Retinal pigment epithelial cell (primary cell): ENCODE results near the gene FAM20B.

ENCODE experiments used
- DNase-seq: peaks from one replicate; pipeline ENCODE4 v3.0.0-alpha.2; 2010; ENCODE audit warnings: low read depth
- H3K4me3 ChIP-seq: 2 replicates; pipeline ENCODE4 v1.5.1; 2011; ENCODE audit warnings: mild to moderate bottlenecking, low read length, control low read depth, moderate library complexity
- TF ChIP-seq, protein P1 (sequence below): conservative IDR thresholded peaks from 2 replicates; pipeline ENCODE4 v1.5.1; 2011; ENCODE audit warnings: low read depth, low read length, control low read depth, inconsistent platforms

The FAM20B gene

GRCh38 chr1:179083533-179083932, 57.8 kb downstream of the FAM20B start:
- H3K4me3 ChIP-seq: no peak overlapping the region
- TF ChIP-seq, protein P1, sequence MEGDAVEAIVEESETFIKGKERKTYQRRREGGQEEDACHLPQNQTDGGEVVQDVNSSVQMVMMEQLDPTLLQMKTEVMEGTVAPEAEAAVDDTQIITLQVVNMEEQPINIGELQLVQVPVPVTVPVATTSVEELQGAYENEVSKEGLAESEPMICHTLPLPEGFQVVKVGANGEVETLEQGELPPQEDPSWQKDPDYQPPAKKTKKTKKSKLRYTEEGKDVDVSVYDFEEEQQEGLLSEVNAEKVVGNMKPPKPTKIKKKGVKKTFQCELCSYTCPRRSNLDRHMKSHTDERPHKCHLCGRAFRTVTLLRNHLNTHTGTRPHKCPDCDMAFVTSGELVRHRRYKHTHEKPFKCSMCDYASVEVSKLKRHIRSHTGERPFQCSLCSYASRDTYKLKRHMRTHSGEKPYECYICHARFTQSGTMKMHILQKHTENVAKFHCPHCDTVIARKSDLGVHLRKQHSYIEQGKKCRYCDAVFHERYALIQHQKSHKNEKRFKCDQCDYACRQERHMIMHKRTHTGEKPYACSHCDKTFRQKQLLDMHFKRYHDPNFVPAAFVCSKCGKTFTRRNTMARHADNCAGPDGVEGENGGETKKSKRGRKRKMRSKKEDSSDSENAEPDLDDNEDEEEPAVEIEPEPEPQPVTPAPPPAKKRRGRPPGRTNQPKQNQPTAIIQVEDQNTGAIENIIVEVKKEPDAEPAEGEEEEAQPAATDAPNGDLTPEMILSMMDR: no peak

GRCh38 chr1:179087665-179088064, 62.0 kb downstream of the FAM20B start:
- H3K4me3 ChIP-seq: no peak overlapping the region
- TF ChIP-seq, protein P1: no peak
- DNase-seq: no peak

More at GRCh38 chr1:179083533-179083932, 57.8 kb downstream of the FAM20B start:
- DNase-seq: no peak

DNA sequence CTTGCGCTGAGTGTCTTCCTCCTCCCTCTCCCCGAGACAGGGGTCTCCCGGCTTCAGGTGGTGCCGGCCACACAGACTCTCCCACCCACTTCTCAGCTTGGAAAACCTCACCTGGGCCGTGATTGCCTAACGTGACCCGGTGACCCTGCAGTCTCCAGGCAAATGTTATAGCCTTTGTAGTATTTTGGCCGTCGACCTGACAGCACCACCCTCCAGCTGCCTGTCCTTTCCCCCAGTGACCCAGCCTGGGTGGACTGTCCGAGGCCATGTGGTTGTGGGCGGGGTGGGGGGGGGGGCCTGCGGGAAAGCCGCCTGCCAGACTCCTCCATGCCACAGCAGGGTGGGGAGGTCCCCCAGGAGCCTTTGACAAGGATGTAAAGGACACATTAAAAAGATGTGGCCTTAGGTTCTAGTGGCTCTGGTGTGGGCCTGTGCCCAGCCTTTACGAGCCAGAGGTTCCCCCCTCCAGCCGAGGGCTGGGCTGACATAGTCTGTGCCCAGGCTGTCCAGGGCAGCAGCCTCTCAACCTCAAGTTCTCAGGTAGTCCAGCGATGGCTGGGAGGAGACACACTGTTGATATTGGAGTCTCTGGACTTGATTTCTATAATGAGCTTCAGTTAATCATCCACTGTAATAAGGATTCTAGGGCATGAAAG, 64.3 kb downstream of the FAM20B start:
- TF ChIP-seq, protein P1: no peak
- DNase-seq: no peak
- no peak overlapping the region for H3K4me3 ChIP-seq

DNA sequence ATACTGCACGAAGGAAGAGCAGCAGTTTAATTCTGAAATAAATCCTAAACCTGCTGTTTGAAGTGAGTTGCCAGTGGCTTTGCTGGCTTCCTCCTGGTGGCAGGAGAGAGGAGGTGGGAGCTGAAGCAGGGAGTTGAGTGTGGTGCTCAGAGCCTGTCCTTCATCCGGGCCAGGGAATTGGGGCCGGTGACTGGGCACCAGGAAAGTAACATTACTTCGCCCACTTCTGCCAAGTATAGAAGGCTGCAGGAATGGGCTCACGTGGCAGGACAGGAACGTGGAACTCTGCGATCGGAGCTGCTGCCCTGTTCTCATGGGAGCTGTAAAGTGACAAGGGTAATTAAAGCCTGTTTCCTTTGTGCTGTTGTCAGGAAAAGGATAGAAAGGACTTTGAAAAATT, 64.8 kb downstream of the FAM20B start:
- no peak for DNase-seq
- no peak overlapping the region for H3K4me3 ChIP-seq
- TF ChIP-seq, protein P1: peak; percentile 26

DNA sequence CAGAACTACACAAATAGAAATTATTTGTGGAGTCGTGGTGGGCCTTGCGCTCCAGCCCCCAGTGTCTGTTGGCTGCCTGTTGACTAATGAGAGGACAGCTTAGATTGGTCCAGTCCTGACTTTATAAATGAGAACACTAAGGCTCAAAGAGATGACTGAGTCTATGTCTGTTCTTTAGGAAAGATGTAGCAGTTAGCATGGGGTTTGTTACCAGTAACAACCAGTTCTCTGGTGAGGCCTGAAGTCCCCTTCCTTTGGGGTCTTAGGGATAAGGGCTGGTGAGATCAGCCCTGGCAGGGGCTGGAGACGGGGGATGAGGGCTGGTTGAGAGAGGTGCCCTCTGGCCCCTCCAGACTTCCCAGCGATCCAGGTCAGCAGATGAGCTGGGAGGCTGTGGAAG, 65.2 kb downstream of the FAM20B start:
- no peak for DNase-seq
- H3K4me3 ChIP-seq: no peak overlapping the region
- TF ChIP-seq, protein P1: no peak

DNA sequence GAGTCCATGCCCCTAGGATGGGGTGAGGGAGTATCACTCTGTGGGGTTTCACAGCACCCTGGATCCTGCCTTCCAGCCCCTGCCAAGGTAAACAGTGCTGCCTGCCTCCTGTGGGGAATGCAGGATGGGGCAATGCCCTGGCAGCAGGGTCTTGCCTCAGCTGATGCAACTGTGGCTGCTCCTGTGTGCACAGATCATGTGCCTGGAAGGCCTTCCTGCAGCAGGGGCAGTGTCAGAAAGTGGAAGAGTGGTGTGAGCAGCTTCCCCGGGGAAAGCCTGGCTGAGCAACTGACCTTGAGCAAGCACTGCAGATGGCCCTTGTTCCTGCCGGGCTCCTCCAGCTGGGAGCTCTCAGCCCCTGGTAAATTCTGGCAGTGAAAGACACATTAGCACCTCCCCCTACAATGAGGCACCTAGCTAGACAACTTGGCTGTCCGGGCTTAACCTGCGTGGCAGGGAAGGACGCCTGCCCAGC, 66.0 kb downstream of the FAM20B start:
- TF ChIP-seq, protein P1: no peak
- no peak overlapping the region for H3K4me3 ChIP-seq
- DNase-seq: no peak

DNA sequence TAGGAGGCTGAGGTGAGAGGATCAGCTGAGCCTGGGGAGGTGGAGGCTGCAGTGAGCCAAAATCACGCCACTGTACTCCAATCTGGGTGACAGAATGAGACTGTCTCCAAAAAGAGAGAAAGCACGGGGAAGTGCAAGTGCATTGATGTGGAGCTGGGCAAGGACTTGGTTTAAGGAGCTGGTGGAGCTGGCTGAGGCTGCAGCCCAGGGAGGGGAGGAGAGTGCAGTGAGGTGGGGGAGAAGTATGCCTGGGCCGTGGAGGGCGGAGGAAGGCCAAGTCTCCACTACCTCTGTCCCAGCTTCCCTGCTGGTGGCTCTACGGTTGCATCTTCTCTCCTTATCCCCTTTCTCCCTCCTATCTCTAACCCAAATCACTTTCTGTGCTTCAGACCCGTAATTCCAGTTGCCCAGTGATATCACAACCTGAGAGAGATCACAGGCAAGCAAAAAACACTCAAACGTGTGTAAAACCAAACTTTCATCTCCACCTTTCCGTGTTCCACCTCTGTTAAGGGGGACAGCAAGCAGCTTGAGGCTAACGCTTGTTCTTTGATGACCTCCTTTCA, 67.3 kb downstream of the FAM20B start:
- no peak overlapping the region for H3K4me3 ChIP-seq
- no peak for DNase-seq
- TF ChIP-seq, protein P1: no peak
